SK-N-MC (cell line): Measurements from ENCODE around the gene PAX6.

ENCODE experiments used
- EZH2 ChIP-seq: fragments of 200-600 bp; sonication (generic); IDR thresholded peaks from one replicate; pipeline ENCODE4 v1.6.1; 2017; ENCODE audit warnings: antibody characterized with exemption
- FOXP2 ChIP-seq: optimal IDR thresholded peaks from 2 replicates; pipeline ENCODE3; 2011; ENCODE audit warnings: mild to moderate bottlenecking, moderate library complexity; ENCODE audit not compliant: insufficient read depth; ENCODE audit errors: extremely low read length, control extremely low read depth
- POLR2AphosphoS5 ChIP-seq: IDR thresholded peaks from 2 replicates; pipeline ENCODE4 v1.6.1; 2012; ENCODE audit warnings: mild to moderate bottlenecking, low read depth, low read length, borderline replicate concordance

DNA sequence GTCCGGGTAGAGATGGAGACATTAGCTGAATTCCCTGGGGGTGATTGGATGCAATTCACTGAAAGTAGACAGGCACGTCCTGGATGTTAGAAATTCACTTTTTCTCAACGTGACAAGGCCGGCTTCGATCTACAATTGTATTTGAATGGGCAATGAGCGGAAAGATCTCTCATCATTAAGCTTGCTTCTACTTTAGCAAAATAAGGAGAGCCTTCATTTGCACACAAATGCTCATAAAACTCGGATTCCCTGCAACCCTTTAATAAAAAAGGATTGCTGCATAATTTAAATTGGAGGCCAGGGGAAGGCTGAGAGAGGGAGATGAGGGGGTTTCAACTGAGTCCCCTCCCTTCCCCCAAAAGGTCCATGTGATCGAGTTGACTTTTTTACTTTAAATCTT is 10.6 kb upstream of the PAX6 start:
- TF ChIP-seq EZH2 (no peak), POLR2AphosphoS5 (no peak), FOXP2 (no peak)
